ENCODE data around the gene LRP10. TPM values are rescaled to one million over a fixed set of nuclear protein-coding genes. Genes with fewer than 3 reads are reported as not detected.

The LRP10 gene
- total and polyA plus RNA-seq, 2 of the 8 experiments (the other 6 are each of a cell fraction or from before 2014, with no cell fraction given) = 12.4 to 15.6 TPM

- Histone ChIP-seq H3K14ac (ENCODE audit: insufficient read length) (no peak within 1 kb of the TSS), H2AFZ (ENCODE audit: low read length) (peak within 1 kb of the TSS; percentile 77), H3K4me3 (ENCODE audit: extremely low read depth in 1 of 4, insufficient read depth in 2 of 4, low read depth in 3 of 4, low read length in 4 of 4) (peak within 1 kb of the TSS; percentile 65 to 94 (median 86)), H4K20me1 (replicated peaks in 1 of 2; ENCODE audit: control insufficient read depth in 1 of 2, insufficient read depth in 2 of 2, low read length in 2 of 2) (peaks cover 0 to 2% of the 10 kb centered on the region in 2 experiments), H3K23me2 (ENCODE audit: low read depth, low read length) (peaks cover 9% of the 10 kb centered on the region), H4K8ac (ENCODE audit: extremely low read depth, insufficient read depth, low read length) (peak within 1 kb of the TSS; percentile 99; the same call in 1 of the 2 replicates), H2BK12ac (ENCODE audit: low read depth, low read length) (no peak within 1 kb of the TSS; the same call in 1 of the 2 replicates), H4K91ac (replicated peaks; ENCODE audit: insufficient read length, low read length) (peak within 1 kb of the TSS; percentile 58), H2AK5ac (ENCODE audit: low read depth, low read length) (no peak within 1 kb of the TSS), H3K23ac (ENCODE audit: insufficient read length) (no peak within 1 kb of the TSS), H3K36me3 (ENCODE audit: control insufficient read depth in 2 of 4, insufficient read depth in 4 of 4, low read length in 3 of 4) (peaks cover 14 to 29% (median 22%) of the 10 kb centered on the region in 4 experiments; a peak in 7 of 8 replicates), H3K4ac (replicated peaks; ENCODE audit: insufficient read length, low read depth, low read length) (no peak within 1 kb of the TSS), H3K27ac (ENCODE audit: low read depth, low read length) (peak within 1 kb of the TSS; percentile 95), H4K5ac (ENCODE audit: insufficient read length, low read depth, low read length) (peak within 1 kb of the TSS; percentile 96), H3K9ac (replicated peaks in 1 of 4; ENCODE audit: extremely low read depth in 1 of 4, low read depth in 3 of 4, low read length in 3 of 4) (peak within 1 kb of the TSS; percentile 82 to 96 (median 89)), H3K79me1 (ENCODE audit: low read depth, low read length) (peaks cover 5% of the 10 kb centered on the region; the same call in 1 of the 2 replicates), H3K56ac (replicated peaks; ENCODE audit: insufficient read length, low read depth, low read length) (peak within 1 kb of the TSS; percentile 74), H2BK120ac (replicated peaks; ENCODE audit: low read depth, low read length) (no peak within 1 kb of the TSS), H3K27me3 (replicated peaks in 1 of 4; ENCODE audit: control insufficient read depth in 3 of 4, extremely low read depth in 1 of 4, insufficient read depth in 3 of 4, low read length in 3 of 4) (no peaks in the 10 kb centered on the region), H2BK15ac (ENCODE audit: low read length) (no peak within 1 kb of the TSS), H3K4me2 (ENCODE audit: insufficient read depth in 1 of 2, low read depth in 2 of 2, low read length in 2 of 2) (peak within 1 kb of the TSS; percentile 88 to 93), H3K18ac (ENCODE audit: extremely low read depth, low read length) (peak within 1 kb of the TSS; percentile 88), H2BK20ac (ENCODE audit: low read length) (no peak within 1 kb of the TSS), H3K9me3 (ENCODE audit: insufficient read depth in 2 of 2, low read depth in 1 of 2, low read length in 1 of 2) (no peaks in the 10 kb centered on the region), H3K4me1 (replicated peaks in 1 of 4; ENCODE audit: control insufficient read depth in 3 of 4, insufficient read depth in 4 of 4, low read length in 3 of 4) (peaks cover 0 to 3% (median 1%) of the 10 kb centered on the region in 4 experiments; a peak in 3 of 7 replicates), H2BK5ac (ENCODE audit: low read depth, low read length) (peak within 1 kb of the TSS; percentile 95), H3K79me2 (ENCODE audit: control insufficient read depth in 1 of 2, insufficient read depth in 2 of 2, low read length in 2 of 2) (peaks cover 5 to 21% of the 10 kb centered on the region in 2 experiments)
- CTCF ChIA-PET (ENCODE audit: partially characterized antibody) = interaction anchor here (0.6 to 3.2 kb wide), 30 partner anchors 9 to 371 kb away, joined by 3 to 22 read pairs (median 4); partner anchors contain the start of genes AJUBA, HAUS4, LRP10 and PSMB11
- peak; percentile 87 for FAIRE-seq
- 2% methylated on average over 51 of the region's 51 CpGs; no CpG with 5 or more reads in 1 of the 2 experiments for WGBS, 2 experiments (ENCODE audit: extremely low coverage in 1 of 2, insufficient coverage in 1 of 2, insufficient read length in 1 of 2, insufficient replicate concordance in 2 of 2, low coverage in 1 of 2, low lambda C conversion rate in 2 of 2, missing lambda C conversion rate in 1 of 2)
- DNase-seq (ENCODE audit: low read depth in 1 of 2, low spot score in 2 of 2) = peak; percentile 99
- POLR2A ChIA-PET (ENCODE audit: partially characterized antibody) = interaction anchor here (0.6 to 4.6 kb wide), 30 partner anchors 10 to 608 kb away, joined by 3 to 67 read pairs (median 5); partner anchors contain the start of genes ACIN1, AJUBA, C14orf119 and HAUS4
- TF ChIP-seq KDM5A (IDR thresholded peaks at IDR 0.05; ENCODE audit: low read length) = peak; percentile 77
- peak; percentile 82 to 95 for TF ChIP-seq POLR2A (IDR thresholded peaks at IDR 0.05; ENCODE audit: control extremely low read depth in 1 of 2, low read depth in 2 of 2, low read length in 2 of 2)
- TF ChIP-seq JUND (IDR thresholded peaks at IDR 0.05; ENCODE audit: low read length) = peak; percentile 10; the same call in 1 of the 2 replicates
- peak; percentile 99 for TF ChIP-seq TBP (IDR thresholded peaks at IDR 0.05; ENCODE audit: low read depth, low read length)
- no peak for TF ChIP-seq ZNF274 (IDR thresholded peaks at IDR 0.05; ENCODE audit: borderline replicate concordance, extremely low read depth, low read length)
- TF ChIP-seq HDAC6 (IDR thresholded peaks at IDR 0.05; ENCODE audit: low read depth, low read length) = no peak
- TF ChIP-seq POLR2AphosphoS5 (IDR thresholded peaks at IDR 0.05; ENCODE audit: low read depth, low read length) = peak; percentile 94
- TF ChIP-seq CREB1 (IDR thresholded peaks at IDR 0.05) = peak; percentile 69
- TF ChIP-seq TAF7 (optimal IDR thresholded peaks at IDR 0.05; ENCODE audit: borderline replicate concordance, low read depth, low read length) = peak; percentile 93
- peak; percentile 81; the same call in 1 of the 2 replicates for TF ChIP-seq MAFK (IDR thresholded peaks at IDR 0.05; ENCODE audit: low read depth, low read length)
- no peak for TF ChIP-seq EP300 (IDR thresholded peaks at IDR 0.05; ENCODE audit: borderline replicate concordance in 1 of 2, low read depth in 2 of 2, low read length in 2 of 2)
- peak; percentile 85 for TF ChIP-seq CEBPB (IDR thresholded peaks at IDR 0.05; ENCODE audit: low read depth, low read length)
These were observed 57.8 kb downstream of the LRP10 start, which contains the start of gene PRMT5 for GRCh38 chr14:22929104-22929960. PRMT5 (minus strand) TSS chr14:22929376; CDS start chr14:22929361, 15 bp downstream.
